ENCODE data around the gene RAB3C.

- TF ChIP-seq CTCF (conservative IDR thresholded peaks at IDR 0.05) (no peak), ZFX (IDR thresholded peaks at IDR 0.05) (no peak)
Measured at GRCh38 chr5:58544926-58545325, 37.9 kb upstream of the RAB3C start.
